CD4-positive, CD25-positive, alpha-beta regulatory T cell (primary cell): Measurements from ENCODE around the gene RFPL2. TPM values are rescaled to one million over a fixed set of nuclear protein-coding genes. Genes with fewer than 3 reads are reported as not detected.
"Not testable (repeated sequence)": the region's sequence is repeated elsewhere in the genome, so short reads cannot be mapped to it uniquely, and the experiment has no call there.

Experiments used
- ATAC-seq, 2 donors: fragments of 150-1000 bp; cut with Tn5 transposase; one replicate each; pipeline ENCODE4 v1.10.0; 2021; ENCODE audit warnings: low read depth in 2 of 2, moderate number of reproducible peaks in 2 of 2, moderate library complexity in 1 of 2
- DNase-seq, 3 donors: peaks; one replicate each; pipeline versions ENCODE4 v3.0.0 to v3.0.0-alpha.2; 2012 to 2022; ENCODE audit warnings: mixed read lengths in 1 of 3
- H3K27ac ChIP-seq: one replicate; pipeline ENCODE4 v1.7.0; 2013; ENCODE audit warnings: mild to moderate bottlenecking, low read length; ENCODE audit not compliant: insufficient read depth, poor library complexity, severe bottlenecking
- H3K27me3 ChIP-seq: one replicate; pipeline ENCODE4 v1.7.0; 2013; ENCODE audit warnings: low read length; ENCODE audit not compliant: control insufficient read depth, insufficient read depth
- H3K36me3 ChIP-seq: one replicate; pipeline ENCODE4 v1.7.0; 2013; ENCODE audit warnings: mild to moderate bottlenecking, low read length, moderate library complexity; ENCODE audit not compliant: control insufficient read depth, insufficient read depth
- H3K4me1 ChIP-seq: 2 replicates; pipeline ENCODE4 v1.7.0; 2013; ENCODE audit warnings: mild to moderate bottlenecking, low read length; ENCODE audit not compliant: insufficient read depth, control insufficient read depth, poor library complexity, severe bottlenecking
- H3K4me3 ChIP-seq: one replicate; pipeline ENCODE4 v1.7.0; 2013; ENCODE audit warnings: low read depth, mild to moderate bottlenecking, low read length, moderate library complexity
- H3K9me3 ChIP-seq, 2 experiments: 1 replicate in 1 of 2; 2 replicates in 1 of 2; pipeline ENCODE4 v1.7.0; 2013; ENCODE audit warnings: low read length in 2 of 2, mild to moderate bottlenecking in 1 of 2, moderate library complexity in 1 of 2; ENCODE audit not compliant: control insufficient read depth in 2 of 2
- H3K27ac Mint-ChIP-seq, 3 donors: one replicate each; pipeline ENCODE4 v1.8.0; 2020 to 2022; ENCODE audit warnings: mild to moderate bottlenecking in 3 of 3, mixed read lengths in 3 of 3, moderate library complexity in 2 of 3
- H3K27me3 Mint-ChIP-seq: one replicate; pipeline ENCODE4 v1.8.0; 2022; ENCODE audit warnings: mild to moderate bottlenecking, mixed read lengths
- H3K36me3 Mint-ChIP-seq: one replicate; pipeline ENCODE4 v1.8.0; 2020; ENCODE audit warnings: mixed read lengths
- H3K4me1 Mint-ChIP-seq, 4 donors: one replicate each; pipeline ENCODE4 v1.8.0; 2020 to 2022; ENCODE audit warnings: mixed read lengths in 4 of 4, mild to moderate bottlenecking in 1 of 4
- H3K4me3 Mint-ChIP-seq, 4 donors: one replicate each; pipeline ENCODE4 v1.8.0; 2020 to 2022; ENCODE audit warnings: mild to moderate bottlenecking in 4 of 4, mixed read lengths in 4 of 4, moderate library complexity in 3 of 4
- H3K9me3 Mint-ChIP-seq, 7 donors: one replicate each; pipeline ENCODE4 v1.8.0; 2020 to 2022; ENCODE audit warnings: mixed read lengths in 7 of 7, mild to moderate bottlenecking in 3 of 7, moderate library complexity in 2 of 7
- polyA plus RNA-seq, 4 donors: library from polyadenylated mRNA; unstranded; fragments of 300-500 nt; fragmentation: Illumina TruSeq; gene quantifications; one replicate each; pipeline ENCODE4 v1.2.3, GENCODE V29; 2021
- total RNA-seq: library from RNA; stranded (reverse); gene quantifications from one replicate; pipeline ENCODE4 v1.2.3, GENCODE V29; 2022

RFPL2 gene
- total and polyA plus RNA-seq, 5 donors from 2014 or later: 0.27 to 2.6 (median 0.34) TPM

DNA sequence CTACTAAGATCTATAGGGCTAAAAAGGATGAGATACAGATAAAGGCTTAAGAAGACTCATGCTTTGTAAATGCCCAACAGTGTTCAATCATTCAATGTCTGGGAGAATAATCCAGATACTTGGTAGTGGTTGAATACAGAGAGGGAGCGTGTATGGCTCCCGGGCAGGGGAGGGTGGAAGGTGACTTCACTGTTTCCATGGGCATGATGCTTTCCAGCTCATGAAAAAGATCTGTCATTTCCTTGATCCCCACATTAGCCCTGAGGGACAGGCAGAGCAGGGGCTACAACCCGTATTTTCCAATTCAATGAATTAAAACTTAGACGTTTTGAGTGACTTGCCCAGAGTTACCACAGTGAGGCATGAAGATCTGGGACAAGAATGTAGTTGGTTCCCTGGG, 50.1 kb downstream of the RFPL2 start:
- not testable (repeated sequence) for ATAC-seq, H3K27me3 ChIP-seq, H3K36me3 Mint-ChIP-seq, H3K4me1 ChIP-seq, DNase-seq, H3K4me1 Mint-ChIP-seq, H3K27ac Mint-ChIP-seq, H3K4me3 ChIP-seq, H3K27me3 Mint-ChIP-seq, H3K27ac ChIP-seq, H3K36me3 ChIP-seq, H3K9me3 ChIP-seq, H3K9me3 Mint-ChIP-seq, H3K4me3 Mint-ChIP-seq

DNA sequence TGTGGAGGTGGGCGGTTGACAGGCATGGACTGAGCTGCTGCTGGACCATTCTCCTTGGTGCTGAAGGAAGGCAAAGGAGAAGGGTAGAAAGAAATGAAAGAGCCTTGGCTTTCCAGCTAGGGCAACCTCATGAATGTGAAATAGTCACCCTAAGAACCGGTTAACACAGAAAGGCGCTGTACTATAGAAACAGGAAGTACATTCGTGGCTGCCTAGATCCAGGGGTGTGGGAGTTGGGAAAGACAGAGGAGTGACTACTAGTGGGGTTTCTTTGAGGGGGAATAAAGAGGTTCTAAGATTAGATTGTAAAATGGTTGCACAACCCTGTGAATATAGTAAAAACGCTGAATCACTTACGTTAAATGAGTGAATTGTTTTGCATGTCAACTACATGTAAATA, 53.2 kb downstream of the RFPL2 start:
- ATAC-seq, H3K4me3 Mint-ChIP-seq: not testable (repeated sequence)
- H3K9me3 Mint-ChIP-seq: peaks cover 0 to 13% (median 2%) of the 10 kb centered on the region in 7 donors

DNA sequence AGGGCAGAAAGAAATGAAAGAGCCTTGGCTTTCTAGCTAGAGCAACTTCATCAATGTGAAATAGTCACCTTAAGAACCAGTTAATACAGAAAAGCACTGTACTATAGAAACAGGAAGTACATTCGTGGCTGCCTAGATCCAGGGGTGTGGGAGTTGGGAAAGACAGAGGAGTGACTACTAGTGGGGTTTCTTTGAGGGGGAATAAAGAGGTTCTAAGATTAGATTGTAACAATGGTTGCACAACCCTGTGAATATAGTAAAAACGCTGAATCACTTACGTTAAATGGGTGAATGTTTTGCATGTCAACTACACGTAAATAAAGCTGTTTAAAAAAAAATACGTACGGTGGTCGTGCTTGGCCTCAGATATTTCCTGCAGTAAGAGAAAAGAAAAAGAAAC, 54.2 kb downstream of the RFPL2 start:
- DNase-seq, H3K27ac Mint-ChIP-seq, H3K9me3 ChIP-seq, H3K4me1 ChIP-seq, H3K4me3 ChIP-seq, H3K27me3 ChIP-seq, H3K36me3 Mint-ChIP-seq, ATAC-seq, H3K36me3 ChIP-seq, H3K4me3 Mint-ChIP-seq, H3K4me1 Mint-ChIP-seq, H3K27ac ChIP-seq: not testable (repeated sequence)
- peaks cover 0 to 13% (median 2%) of the 10 kb centered on the region in 7 donors for H3K9me3 Mint-ChIP-seq
- peaks cover 15% of the 10 kb centered on the region for H3K27me3 Mint-ChIP-seq

More for the DNA sequence above, 53.2 kb downstream of the RFPL2 start:
- H3K27ac ChIP-seq, H3K4me1 ChIP-seq, H3K9me3 ChIP-seq, H3K4me1 Mint-ChIP-seq, H3K36me3 ChIP-seq, H3K4me3 ChIP-seq, H3K36me3 Mint-ChIP-seq, H3K27me3 ChIP-seq, DNase-seq: not testable (repeated sequence)
- Mint-ChIP-seq H3K27ac (peak overlapping the region in 1 of 3 donors; percentile 25), H3K27me3 (peaks cover 15% of the 10 kb centered on the region)

DNA sequence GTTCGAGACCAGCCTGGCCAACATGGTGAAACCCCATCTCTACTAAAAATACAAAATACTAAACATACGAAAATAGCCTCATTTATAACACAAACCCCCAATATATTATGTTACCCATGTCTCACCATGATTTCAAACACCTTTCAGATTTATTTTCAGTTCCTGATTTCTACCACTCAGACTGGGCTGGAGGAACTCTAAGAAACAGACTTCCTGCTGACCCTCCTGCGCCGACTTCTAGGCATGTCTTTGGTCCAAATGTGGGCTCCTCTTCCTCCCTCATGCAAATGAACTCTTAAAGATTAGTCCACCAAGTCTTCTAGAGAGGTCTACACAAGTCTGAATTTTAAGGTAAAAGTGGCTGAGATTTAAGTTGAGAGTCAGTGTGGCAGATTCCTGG, 56.5 kb downstream of the RFPL2 start:
- H3K27me3 ChIP-seq, H3K4me3 ChIP-seq, ATAC-seq, DNase-seq, H3K27ac ChIP-seq, H3K36me3 ChIP-seq, H3K27ac Mint-ChIP-seq, H3K9me3 ChIP-seq, H3K27me3 Mint-ChIP-seq, H3K36me3 Mint-ChIP-seq, H3K4me1 ChIP-seq, H3K4me3 Mint-ChIP-seq: not testable (repeated sequence)
- peaks cover 0 to 13% (median 2%) of the 10 kb centered on the region in 7 donors for H3K9me3 Mint-ChIP-seq
- peaks cover 5 to 19% (median 18%) of the 10 kb centered on the region in 4 donors for H3K4me1 Mint-ChIP-seq

DNA sequence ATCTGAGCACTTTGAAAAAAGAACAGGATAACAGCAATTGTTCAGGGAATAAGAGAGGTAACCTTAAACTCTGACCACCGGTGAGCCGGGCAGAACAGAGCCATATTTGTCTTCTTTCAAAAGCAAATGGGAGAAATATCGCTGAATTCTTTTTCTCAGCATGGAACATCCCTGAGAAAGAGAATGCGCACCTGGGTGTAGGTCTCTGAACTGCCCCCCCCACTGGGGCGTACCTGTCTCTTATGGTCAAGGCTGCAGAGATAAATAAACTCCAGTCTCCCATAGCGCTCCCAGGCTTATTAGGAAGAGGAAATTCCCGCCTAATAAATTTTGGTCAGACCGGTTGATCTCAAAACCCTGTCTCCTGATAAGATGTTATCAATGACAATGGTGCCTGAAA, 57.7 kb downstream of the RFPL2 start:
- not testable (repeated sequence) for H3K9me3 ChIP-seq, H3K4me3 ChIP-seq, H3K27me3 ChIP-seq, H3K27me3 Mint-ChIP-seq, H3K27ac Mint-ChIP-seq, H3K36me3 Mint-ChIP-seq, H3K4me3 Mint-ChIP-seq, H3K4me1 ChIP-seq, H3K27ac ChIP-seq, DNase-seq, ATAC-seq, H3K36me3 ChIP-seq
- Mint-ChIP-seq H3K9me3 (peaks cover 0 to 13% (median 2%) of the 10 kb centered on the region in 7 donors), H3K4me1 (peaks cover 0 to 25% (median 13%) of the 10 kb centered on the region in 4 donors)

DNA sequence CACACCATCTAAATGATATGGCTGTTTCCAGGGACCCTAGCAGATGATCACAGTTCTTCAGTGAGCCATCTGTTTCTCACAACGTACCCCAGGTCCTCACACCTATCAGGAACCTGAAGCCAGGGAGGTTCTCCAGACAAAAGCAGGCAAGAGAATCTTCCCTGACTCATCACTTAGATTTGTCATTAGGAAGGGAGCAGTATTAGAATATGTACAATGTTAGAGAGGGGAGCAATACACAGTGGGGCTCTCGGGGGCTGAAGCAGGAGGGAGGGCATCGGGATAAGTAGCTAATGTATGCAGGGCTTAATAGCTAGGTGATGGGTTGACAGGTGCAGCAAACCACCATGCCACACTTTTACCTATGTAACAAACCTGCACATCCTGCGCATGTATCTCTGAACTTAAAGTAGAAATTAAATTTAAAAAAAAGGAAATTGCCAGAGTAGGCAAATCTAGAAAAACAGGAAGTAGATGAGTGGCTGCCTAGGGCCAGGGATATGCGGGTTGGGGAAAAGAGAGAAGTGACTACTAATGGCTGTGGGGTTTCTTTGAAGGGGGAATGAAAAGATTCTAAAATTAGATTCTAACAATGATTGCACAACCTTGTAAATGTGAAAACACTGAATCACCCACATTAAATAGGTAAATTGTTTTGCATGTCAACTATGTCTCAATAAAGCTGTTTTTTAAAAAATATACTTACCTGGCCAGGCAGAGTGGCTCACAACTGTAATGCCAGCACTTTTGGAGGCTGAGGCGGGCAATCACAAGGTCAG, 60.2 kb downstream of the RFPL2 start:
- Histone ChIP-seq H3K9me3 (no peaks in the 10 kb centered on the region), H3K4me3 (no peak overlapping the region), H3K27me3 (no peaks in the 10 kb centered on the region), H3K36me3 (no peaks in the 10 kb centered on the region), H3K4me1 (peaks cover 7% of the 10 kb centered on the region), H3K27ac (no peak overlapping the region)
- H3K36me3 Mint-ChIP-seq: peaks cover 3% of the 10 kb centered on the region
- H3K9me3 Mint-ChIP-seq: peaks cover 0 to 13% (median 2%) of the 10 kb centered on the region in 7 donors
- H3K27ac Mint-ChIP-seq: peak overlapping the region in 2 of 3 donors; percentile 72 to 83
- peaks cover 5% of the 10 kb centered on the region for H3K27me3 Mint-ChIP-seq
- H3K4me3 Mint-ChIP-seq: peak overlapping the region in 2 of 4 donors; percentile 9 to 61
- ATAC-seq (peak; percentile 48 to 50), DNase-seq (peak in 2 of 3 donors; percentile 8 to 46)
- H3K4me1 Mint-ChIP-seq: peaks cover 0 to 32% (median 15%) of the 10 kb centered on the region in 4 donors

DNA sequence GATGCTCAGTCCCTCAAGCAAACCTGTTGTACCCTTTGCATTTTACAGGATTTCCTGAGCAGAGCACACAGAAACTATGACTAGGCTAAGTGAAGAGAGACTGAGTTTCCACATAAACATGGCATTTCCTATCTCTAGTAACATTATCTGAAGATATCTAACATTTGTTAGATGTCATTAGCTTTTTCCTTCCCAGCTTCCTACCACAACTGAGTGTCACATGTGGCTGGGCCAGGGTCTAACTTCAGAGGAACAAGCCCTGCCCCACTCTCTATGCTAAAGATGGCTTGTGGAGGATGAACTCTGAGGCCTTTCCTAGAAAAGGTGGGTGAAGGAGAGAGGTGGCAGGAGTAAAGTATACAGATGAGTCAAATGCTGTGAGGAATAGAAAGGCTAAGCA, 62.3 kb downstream of the RFPL2 start:
- Mint-ChIP-seq H3K4me3 (peak overlapping the region in 1 of 4 donors; percentile 36), H3K9me3 (peaks cover 0 to 6% (median 0%) of the 10 kb centered on the region in 7 donors), H3K36me3 (peaks cover 2% of the 10 kb centered on the region), H3K27me3 (no peaks in the 10 kb centered on the region), H3K4me1 (peaks cover 12 to 42% (median 23%) of the 10 kb centered on the region in 4 donors), H3K27ac (peak overlapping the region; percentile 29 to 82 (median 65))
- Histone ChIP-seq H3K4me1 (peaks cover 9% of the 10 kb centered on the region), H3K36me3 (no peaks in the 10 kb centered on the region), H3K27ac (no peak overlapping the region), H3K4me3 (no peak overlapping the region), H3K27me3 (no peaks in the 10 kb centered on the region), H3K9me3 (no peaks in the 10 kb centered on the region)
- ATAC-seq: no peak
- DNase-seq: peak in 1 of 3 donors; percentile 48

DNA sequence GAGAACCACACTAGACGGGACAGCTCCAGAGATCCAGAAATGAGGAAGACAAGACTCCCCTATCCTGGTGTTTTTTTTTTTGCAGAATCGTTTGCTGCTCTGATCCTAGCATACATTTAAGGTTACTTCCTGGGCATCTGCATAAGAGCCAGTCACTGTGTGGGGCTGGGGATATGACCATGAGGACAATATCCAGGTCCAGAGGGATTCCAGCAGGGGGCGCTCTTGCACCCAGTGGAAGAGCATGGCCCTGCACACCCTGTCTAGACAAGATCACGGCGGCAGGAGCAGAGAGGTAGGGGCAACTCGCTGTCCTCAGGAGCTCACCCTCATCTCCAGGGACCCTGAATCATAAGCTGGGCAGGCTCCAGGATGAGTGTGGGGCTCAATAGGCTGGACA, 64.2 kb downstream of the RFPL2 start:
- H3K4me1 ChIP-seq: peaks cover 15% of the 10 kb centered on the region
- peak in 1 of 3 donors; percentile 24 for DNase-seq

More for the DNA sequence above, 64.2 kb downstream of the RFPL2 start:
- H3K27ac ChIP-seq, H3K4me3 ChIP-seq, H3K27me3 ChIP-seq, H3K9me3 Mint-ChIP-seq, H3K36me3 Mint-ChIP-seq, H3K9me3 ChIP-seq, H3K36me3 ChIP-seq, H3K27ac Mint-ChIP-seq, H3K27me3 Mint-ChIP-seq: not testable (repeated sequence)
- H3K4me1 Mint-ChIP-seq: peaks cover 14 to 53% (median 27%) of the 10 kb centered on the region in 4 donors
- H3K4me3 Mint-ChIP-seq: peak overlapping the region in 1 of 4 donors; percentile 13
- peak; percentile 27 to 33 for ATAC-seq
